ENCODE results near the gene ALDH6A1.

ALDH6A1 gene

GRCh38 chr14:74064883-74065282 is 19.4 kb downstream of the ALDH6A1 start:
- Histone ChIP-seq H2AFZ (ENCODE audit: insufficient read depth, low read length, poor library complexity) (no peak overlapping the region), H2BK5ac (ENCODE audit: low read depth, low read length, poor library complexity) (no peak overlapping the region), H2AK5ac (ENCODE audit: low read length) (no peak overlapping the region)

GRCh38 chr14:74064426-74064825 is 19.8 kb downstream of the ALDH6A1 start:
- no peak overlapping the region for H2BK120ac ChIP-seq (ENCODE audit: insufficient read depth, low read length, poor library complexity)
- H3K9ac ChIP-seq (ENCODE audit: low read length), result no peak overlapping the region
- no peaks in the 10 kb centered on the region for H3K79me1 ChIP-seq (ENCODE audit: low read length)
- H3K23ac ChIP-seq (ENCODE audit: low read length), result no peak overlapping the region
- no peak overlapping the region for H4K12ac ChIP-seq (ENCODE audit: low read depth, low read length)
- no peaks in the 10 kb centered on the region for H3K4me1 ChIP-seq (ENCODE audit: control insufficient read depth in 1 of 2, insufficient read depth in 2 of 2, low read length in 2 of 2)
- H2BK12ac ChIP-seq (ENCODE audit: low read length), result no peak overlapping the region
- H2BK5ac ChIP-seq (ENCODE audit: low read depth, low read length, poor library complexity), result no peak overlapping the region
- no peak overlapping the region for H3K4me3 ChIP-seq (ENCODE audit: low read depth, low read length)
- no peak overlapping the region for H2AFZ ChIP-seq (ENCODE audit: insufficient read depth, low read length, poor library complexity)
- DNase-seq, result no peak
- no peak overlapping the region for H3K18ac ChIP-seq (ENCODE audit: low read length)
- H4K8ac ChIP-seq (ENCODE audit: low read depth, low read length), result no peak overlapping the region
- no peak overlapping the region for H4K91ac ChIP-seq (ENCODE audit: low read depth, low read length)
- no peak overlapping the region for H2AK5ac ChIP-seq (ENCODE audit: low read length)
- H3K4ac ChIP-seq (ENCODE audit: low read depth, low read length), result no peak overlapping the region
- H3K14ac ChIP-seq (ENCODE audit: low read length), result no peak overlapping the region
- peaks cover 2 to 3% of the 10 kb centered on the region in 2 experiments for H3K36me3 ChIP-seq (ENCODE audit: control insufficient read depth in 1 of 2, insufficient read depth in 2 of 2, low read length in 2 of 2)
- no peaks in the 10 kb centered on the region for H3K27me3 ChIP-seq (ENCODE audit: insufficient read depth, low read length)
- H3K79me2 ChIP-seq (ENCODE audit: control insufficient read depth, insufficient read depth, low read length, poor library complexity), result no peaks in the 10 kb centered on the region
- H3K27ac ChIP-seq (ENCODE audit: low read depth, low read length), result no peak overlapping the region
- no peak overlapping the region for H3K4me2 ChIP-seq (ENCODE audit: low read length)
- H3K9me3 ChIP-seq (ENCODE audit: insufficient read depth, low read depth, low read length), result no peaks in the 10 kb centered on the region

More at GRCh38 chr14:74064883-74065282, 19.4 kb downstream of the ALDH6A1 start:
- Histone ChIP-seq H2BK120ac (ENCODE audit: insufficient read depth, low read length, poor library complexity) (no peak overlapping the region), H3K4ac (ENCODE audit: low read depth, low read length) (no peak overlapping the region), H4K91ac (ENCODE audit: low read depth, low read length) (no peak overlapping the region), H4K12ac (ENCODE audit: low read depth, low read length) (no peak overlapping the region), H3K36me3 (ENCODE audit: control insufficient read depth in 1 of 2, insufficient read depth in 2 of 2, low read length in 2 of 2) (peaks cover 2 to 3% of the 10 kb centered on the region in 2 experiments), H3K27ac (ENCODE audit: low read depth, low read length) (no peak overlapping the region), H3K4me1 (ENCODE audit: control insufficient read depth in 1 of 2, insufficient read depth in 2 of 2, low read length in 2 of 2) (no peaks in the 10 kb centered on the region), H3K23ac (ENCODE audit: low read length) (no peak overlapping the region), H3K14ac (ENCODE audit: low read length) (no peak overlapping the region), H3K4me2 (ENCODE audit: low read length) (no peak overlapping the region), H3K9ac (ENCODE audit: low read length) (no peak overlapping the region), H3K4me3 (ENCODE audit: low read depth, low read length) (no peak overlapping the region), H4K8ac (ENCODE audit: low read depth, low read length) (no peak overlapping the region), H3K9me3 (ENCODE audit: insufficient read depth, low read depth, low read length) (no peaks in the 10 kb centered on the region), H2BK12ac (ENCODE audit: low read length) (no peak overlapping the region), H3K79me1 (ENCODE audit: low read length) (no peaks in the 10 kb centered on the region), H3K18ac (ENCODE audit: low read length) (no peak overlapping the region), H3K79me2 (ENCODE audit: control insufficient read depth, insufficient read depth, low read length, poor library complexity) (no peaks in the 10 kb centered on the region), H3K27me3 (ENCODE audit: insufficient read depth, low read length) (no peaks in the 10 kb centered on the region)
- WGBS (ENCODE audit: extremely low coverage, insufficient coverage, insufficient read length), result no CpG with 5 or more reads among the region's 3 CpGs
- DNase-seq, result no peak

- Histone ChIP-seq H2BK12ac (ENCODE audit: low read length) (no peak overlapping the region), H3K27ac (ENCODE audit: low read depth, low read length) (no peak overlapping the region), H3K79me1 (ENCODE audit: low read length) (no peaks in the 10 kb centered on the region), H3K9me3 (ENCODE audit: insufficient read depth, low read depth, low read length) (no peaks in the 10 kb centered on the region), H3K36me3 (ENCODE audit: control insufficient read depth in 1 of 2, insufficient read depth in 2 of 2, low read length in 2 of 2) (peaks cover 2 to 3% of the 10 kb centered on the region in 2 experiments), H2BK120ac (ENCODE audit: insufficient read depth, low read length, poor library complexity) (no peak overlapping the region), H3K4ac (ENCODE audit: low read depth, low read length) (no peak overlapping the region), H2AFZ (ENCODE audit: insufficient read depth, low read length, poor library complexity) (no peak overlapping the region), H2BK5ac (ENCODE audit: low read depth, low read length, poor library complexity) (no peak overlapping the region), H3K4me3 (ENCODE audit: low read depth, low read length) (no peak overlapping the region), H3K18ac (ENCODE audit: low read length) (no peak overlapping the region), H3K14ac (ENCODE audit: low read length) (no peak overlapping the region), H4K91ac (ENCODE audit: low read depth, low read length) (no peak overlapping the region), H3K27me3 (ENCODE audit: insufficient read depth, low read length) (no peaks in the 10 kb centered on the region), H3K4me1 (ENCODE audit: control insufficient read depth in 1 of 2, insufficient read depth in 2 of 2, low read length in 2 of 2) (no peaks in the 10 kb centered on the region), H3K4me2 (ENCODE audit: low read length) (no peak overlapping the region), H3K9ac (ENCODE audit: low read length) (no peak overlapping the region), H4K12ac (ENCODE audit: low read depth, low read length) (no peak overlapping the region), H4K8ac (ENCODE audit: low read depth, low read length) (no peak overlapping the region), H2AK5ac (ENCODE audit: low read length) (no peak overlapping the region), H3K79me2 (ENCODE audit: control insufficient read depth, insufficient read depth, low read length, poor library complexity) (no peaks in the 10 kb centered on the region), H3K23ac (ENCODE audit: low read length) (no peak overlapping the region)
- peak; percentile 57 to 83 for DNase-seq
- WGBS (ENCODE audit: extremely low coverage, insufficient coverage, insufficient read length), result no CpG with 5 or more reads among the region's 2 CpGs
Measured at GRCh38 chr14:74062809-74063150, 21.5 kb downstream of the ALDH6A1 start.

GRCh38 chr14:74049876-74050495 is 34.3 kb downstream of the ALDH6A1 start:
- Histone ChIP-seq H4K91ac (ENCODE audit: low read depth, low read length) (no peak overlapping the region), H3K27me3 (ENCODE audit: insufficient read depth, low read length) (no peaks in the 10 kb centered on the region), H3K9me3 (ENCODE audit: insufficient read depth, low read depth, low read length) (no peaks in the 10 kb centered on the region), H3K79me2 (ENCODE audit: control insufficient read depth, insufficient read depth, low read length, poor library complexity) (no peaks in the 10 kb centered on the region), H2BK12ac (ENCODE audit: low read length) (no peak overlapping the region), H3K23ac (ENCODE audit: low read length) (no peak overlapping the region), H3K4me2 (ENCODE audit: low read length) (no peak overlapping the region), H4K8ac (ENCODE audit: low read depth, low read length) (no peak overlapping the region), H2BK120ac (ENCODE audit: insufficient read depth, low read length, poor library complexity) (no peak overlapping the region), H4K12ac (ENCODE audit: low read depth, low read length) (no peak overlapping the region), H3K4ac (ENCODE audit: low read depth, low read length) (no peak overlapping the region), H3K9ac (ENCODE audit: low read length) (no peak overlapping the region), H3K79me1 (ENCODE audit: low read length) (no peaks in the 10 kb centered on the region), H3K27ac (ENCODE audit: low read depth, low read length) (no peak overlapping the region), H3K14ac (ENCODE audit: low read length) (no peak overlapping the region), H3K36me3 (ENCODE audit: control insufficient read depth in 1 of 2, insufficient read depth in 2 of 2, low read length in 2 of 2) (no peaks in the 10 kb centered on the region), H3K4me3 (ENCODE audit: low read depth, low read length) (no peak overlapping the region), H2AFZ (ENCODE audit: insufficient read depth, low read length, poor library complexity) (no peak overlapping the region), H3K18ac (ENCODE audit: low read length) (no peak overlapping the region), H2AK5ac (ENCODE audit: low read length) (no peak overlapping the region), H3K4me1 (ENCODE audit: control insufficient read depth in 1 of 2, insufficient read depth in 2 of 2, low read length in 2 of 2) (no peaks in the 10 kb centered on the region), H2BK5ac (ENCODE audit: low read depth, low read length, poor library complexity) (no peak overlapping the region)
- no peak for DNase-seq
- WGBS (ENCODE audit: extremely low coverage, insufficient coverage, insufficient read length), result no CpG with 5 or more reads among the region's 3 CpGs
